HEK293T (cell line): ENCODE results near the gene LRP8.

Source experiments
- BHLHE40 ChIP-seq: fragments of 450-650 bp; IDR thresholded peaks from 2 replicates; pipeline ENCODE4 v1.6.1; 2016; ENCODE audit warnings: mild to moderate bottlenecking, moderate library complexity, borderline replicate concordance
- ELF4 ChIP-seq: fragments of 450-650 bp; IDR thresholded peaks from 2 replicates; pipeline ENCODE4 v1.6.1; 2017; ENCODE audit warnings: antibody characterized with exemption
- FOXK2 ChIP-seq: fragments of 450-650 bp; IDR thresholded peaks from 2 replicates; pipeline ENCODE4 v1.6.1; 2016; ENCODE audit warnings: mild to moderate bottlenecking
- FOXM1 ChIP-seq: fragments of 450-650 bp; IDR thresholded peaks from 2 replicates; pipeline ENCODE4 v1.6.1; 2017; ENCODE audit warnings: mild to moderate bottlenecking, borderline replicate concordance
- HDGF ChIP-seq: fragments of 450-650 bp; IDR thresholded peaks from 2 replicates; pipeline ENCODE4 v1.6.1; 2017; ENCODE audit warnings: antibody characterized with exemption, borderline replicate concordance
- LEF1 ChIP-seq: fragments of 450-650 bp; IDR thresholded peaks from 2 replicates; pipeline ENCODE4 v1.6.1; 2017; ENCODE audit warnings: mild to moderate bottlenecking, borderline replicate concordance
- SP1 ChIP-seq: fragments of 450-650 bp; IDR thresholded peaks from 2 replicates; pipeline ENCODE4 v1.6.1; 2017
- SUZ12 ChIP-seq: fragments of 450-650 bp; IDR thresholded peaks from 2 replicates; pipeline ENCODE4 v1.6.1; 2016; ENCODE audit warnings: mild to moderate bottlenecking
- TARDBP ChIP-seq: fragments of 450-650 bp; IDR thresholded peaks from 2 replicates; pipeline ENCODE4 v1.6.1; 2016
- ZNF384 ChIP-seq: fragments of 450-650 bp; IDR thresholded peaks from 2 replicates; pipeline ENCODE4 v1.6.1; 2016
- TF ChIP-seq, protein P1 (sequence below): fragments of 450-650 bp; IDR thresholded peaks from 2 replicates; pipeline ENCODE4 v1.6.1; 2016

DNA sequence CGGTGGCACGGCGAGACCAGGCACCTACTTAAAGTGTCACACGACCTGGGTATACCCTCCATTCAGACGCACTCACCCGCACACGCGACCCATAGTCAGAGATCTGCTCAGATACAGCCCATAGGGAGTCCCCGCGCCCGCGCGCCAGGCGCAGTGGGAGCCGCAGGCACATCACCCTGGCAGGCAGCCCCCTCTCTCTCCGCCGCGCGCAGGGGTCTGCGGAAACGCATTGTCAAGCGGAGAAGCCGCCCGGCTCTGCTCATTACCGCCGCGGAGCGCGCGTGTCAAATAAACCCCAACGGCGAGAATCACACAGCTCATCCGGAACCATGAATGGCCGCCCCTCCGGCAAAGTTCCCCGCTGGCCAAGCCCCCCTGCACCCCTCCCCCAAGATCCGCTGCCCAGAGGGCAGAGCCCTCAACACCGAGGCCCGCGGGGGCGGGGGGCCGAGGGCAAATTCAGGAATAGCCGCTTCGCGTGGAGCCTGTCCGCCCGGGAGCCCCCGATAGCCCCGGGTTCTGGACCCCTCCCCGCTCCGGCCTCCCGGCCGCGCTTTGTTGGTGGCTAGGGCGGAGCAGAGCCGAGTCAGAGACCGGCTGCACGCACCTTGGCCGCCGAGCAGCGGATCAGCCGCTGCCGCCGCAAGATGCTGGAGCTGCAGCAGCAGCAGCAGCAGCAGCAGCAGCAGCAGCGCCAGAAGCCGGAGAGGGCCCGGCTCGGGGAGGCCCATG is 522 bp downstream of the LRP8 start:
- no peak for TF ChIP-seq FOXM1
- no peak for TF ChIP-seq ZNF384
- no peak for TF ChIP-seq BHLHE40
- TF ChIP-seq, protein P1, sequence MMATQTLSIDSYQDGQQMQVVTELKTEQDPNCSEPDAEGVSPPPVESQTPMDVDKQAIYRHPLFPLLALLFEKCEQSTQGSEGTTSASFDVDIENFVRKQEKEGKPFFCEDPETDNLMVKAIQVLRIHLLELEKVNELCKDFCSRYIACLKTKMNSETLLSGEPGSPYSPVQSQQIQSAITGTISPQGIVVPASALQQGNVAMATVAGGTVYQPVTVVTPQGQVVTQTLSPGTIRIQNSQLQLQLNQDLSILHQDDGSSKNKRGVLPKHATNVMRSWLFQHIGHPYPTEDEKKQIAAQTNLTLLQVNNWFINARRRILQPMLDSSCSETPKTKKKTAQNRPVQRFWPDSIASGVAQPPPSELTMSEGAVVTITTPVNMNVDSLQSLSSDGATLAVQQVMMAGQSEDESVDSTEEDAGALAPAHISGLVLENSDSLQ = no peak
- no peak for TF ChIP-seq SP1
- no peak for TF ChIP-seq SUZ12
- TF ChIP-seq LEF1 = no peak
- TF ChIP-seq TARDBP = no peak
- no peak for TF ChIP-seq FOXK2
- TF ChIP-seq HDGF = no peak
- no peak for TF ChIP-seq ELF4
